EL (cell line): ENCODE data around the gene MAPK14.
"Not testable (repeated sequence)": the region's sequence is repeated elsewhere in the genome, so short reads cannot be mapped to it uniquely, and the experiment has no call there.

Experiments
- DNase-seq: peaks from one replicate; pipeline ENCODE4 v3.0.0-alpha.2; 2016

Gene MAPK14

GRCh38 chr6:36027501-36028087 is at the start of gene MAPK14:
Gene MAPK14, plus strand, starts transcription at chr6:36027808. Its CDS starts 350 bp downstream, at chr6:36028158.
- DNase-seq: peak; percentile 100

GRCh38 chr6:35980126-35980525 is 47.5 kb upstream of the MAPK14 start:
- DNase-seq: not testable (repeated sequence)

- DNase-seq: no peak
Measured at GRCh38 chr6:35980991-35981645, 46.5 kb upstream of the MAPK14 start.

- DNase-seq: no peak
Measured at GRCh38 chr6:35984701-35985100, 42.9 kb upstream of the MAPK14 start.

- not testable (repeated sequence) for DNase-seq
Measured at GRCh38 chr6:35988047-35988446, 39.6 kb upstream of the MAPK14 start.

- no peak for DNase-seq
Measured at GRCh38 chr6:35993150-35993549, 34.5 kb upstream of the MAPK14 start.

GRCh38 chr6:36000451-36000850 is 27.2 kb upstream of the MAPK14 start:
- DNase-seq: no peak

GRCh38 chr6:36015666-36016065 is 11.9 kb upstream of the MAPK14 start:
- DNase-seq: no peak

GRCh38 chr6:36018339-36018738 is 9.3 kb upstream of the MAPK14 start:
- DNase-seq: no peak

GRCh38 chr6:36019167-36019566 is 8.4 kb upstream of the MAPK14 start:
- no peak for DNase-seq

GRCh38 chr6:36020154-36020553 is 7.5 kb upstream of the MAPK14 start:
- no peak for DNase-seq

- no peak for DNase-seq
Measured at GRCh38 chr6:36023996-36024795, 3.4 kb upstream of the MAPK14 start, which contains the start of gene SLC26A8. Gene SLC26A8, minus strand, starts transcription at chr6:36024641. Its CDS starts 4,934 bp downstream, at chr6:36019707.

- DNase-seq: peak; percentile 32
Measured at GRCh38 chr6:36025260-36025931, 2.2 kb upstream of the MAPK14 start.

- peak; percentile 78 for DNase-seq
Measured at GRCh38 chr6:36025932-36026327, 1.7 kb upstream of the MAPK14 start.

GRCh38 chr6:36028088-36028876 is 674 bp downstream of the MAPK14 start:
- peak; percentile 45 for DNase-seq

- DNase-seq: peak; percentile 82
Measured at GRCh38 chr6:36028877-36029324, 1.3 kb downstream of the MAPK14 start.

- DNase-seq: peak; percentile 68
Measured at GRCh38 chr6:36029464-36029863, 1.9 kb downstream of the MAPK14 start.

- DNase-seq: no peak
Measured at GRCh38 chr6:36032261-36032660, 4.7 kb downstream of the MAPK14 start.

GRCh38 chr6:36033144-36033543 is 5.5 kb downstream of the MAPK14 start:
- DNase-seq: not testable (repeated sequence)

- DNase-seq: peak; percentile 23
Measured at GRCh38 chr6:36033935-36034334, 6.3 kb downstream of the MAPK14 start.

- DNase-seq: no peak
Measured at GRCh38 chr6:36034441-36034840, 6.8 kb downstream of the MAPK14 start.

GRCh38 chr6:36035225-36035624 is 7.6 kb downstream of the MAPK14 start:
- DNase-seq: no peak
